ENCODE data around the gene STX3. TPM values are rescaled to one million over a fixed set of nuclear protein-coding genes. Genes with fewer than 3 reads are reported as not detected.

The STX3 gene
- total and polyA plus RNA-seq, 2 of the 13 experiments (the other 11 are each of a cell fraction or from before 2014, with no cell fraction given) = 16.5 to 24.0 TPM

- TF ChIP-seq DNMT3B (CRISPR knock-in tag; conservative IDR thresholded peaks at IDR 0.05) (no peak), ZNF496 (CRISPR knock-in tag; IDR thresholded peaks at IDR 0.05; ENCODE audit: insufficient replicate concordance) (no peak), ZNF709 (CRISPR knock-in tag; IDR thresholded peaks at IDR 0.05) (peak; percentile 59), HNF4A (CRISPR knock-in tag; IDR thresholded peaks at IDR 0.05) (peak; percentile 29; the same call in 1 of the 2 replicates), ESRRA (CRISPR knock-in tag; IDR thresholded peaks at IDR 0.05; ENCODE audit: low read depth) (peak; percentile 56), PHF8 (CRISPR knock-in tag; IDR thresholded peaks at IDR 0.05) (peak; percentile 85), MAFG (CRISPR knock-in tag; IDR thresholded peaks at IDR 0.05) (no peak), NONO (IDR thresholded peaks at IDR 0.05) (no peak), NONO (CRISPR knock-in tag; conservative IDR thresholded peaks at IDR 0.05) (peak; percentile 78), ZNF891 (CRISPR knock-in tag; IDR thresholded peaks at IDR 0.05) (peak; percentile 93), HNRNPLL (IDR thresholded peaks at IDR 0.05; ENCODE audit: low read depth, low read length, poor library complexity, severe bottlenecking) (peak; percentile 88), NAIF1 (CRISPR knock-in tag; IDR thresholded peaks at IDR 0.05; ENCODE audit: borderline replicate concordance) (peak; percentile 73; the same call in 1 of the 2 replicates), NR1H2 (CRISPR knock-in tag; IDR thresholded peaks at IDR 0.05; ENCODE audit: borderline replicate concordance, low read depth) (no peak), FOSL2 (CRISPR knock-in tag; IDR thresholded peaks at IDR 0.05) (peak; percentile 57; the same call in 1 of the 2 replicates), MTA1 (CRISPR knock-in tag; IDR thresholded peaks at IDR 0.05; ENCODE audit: borderline replicate concordance) (no peak; the same call in 1 of the 2 replicates), EZH2 (conservative IDR thresholded peaks at IDR 0.05; ENCODE audit: low read depth, low read length) (no peak), ATAD3A (CRISPR knock-in tag; IDR thresholded peaks at IDR 0.05) (no peak), SMARCC2 (IDR thresholded peaks at IDR 0.05) (no peak), CC2D1A (CRISPR knock-in tag; IDR thresholded peaks at IDR 0.05) (no peak), ZNF558 (CRISPR knock-in tag; IDR thresholded peaks at IDR 0.05; ENCODE audit: borderline replicate concordance) (peak; percentile 93; the same call in 1 of the 2 replicates)
- TF ChIP-seq, protein P1, sequence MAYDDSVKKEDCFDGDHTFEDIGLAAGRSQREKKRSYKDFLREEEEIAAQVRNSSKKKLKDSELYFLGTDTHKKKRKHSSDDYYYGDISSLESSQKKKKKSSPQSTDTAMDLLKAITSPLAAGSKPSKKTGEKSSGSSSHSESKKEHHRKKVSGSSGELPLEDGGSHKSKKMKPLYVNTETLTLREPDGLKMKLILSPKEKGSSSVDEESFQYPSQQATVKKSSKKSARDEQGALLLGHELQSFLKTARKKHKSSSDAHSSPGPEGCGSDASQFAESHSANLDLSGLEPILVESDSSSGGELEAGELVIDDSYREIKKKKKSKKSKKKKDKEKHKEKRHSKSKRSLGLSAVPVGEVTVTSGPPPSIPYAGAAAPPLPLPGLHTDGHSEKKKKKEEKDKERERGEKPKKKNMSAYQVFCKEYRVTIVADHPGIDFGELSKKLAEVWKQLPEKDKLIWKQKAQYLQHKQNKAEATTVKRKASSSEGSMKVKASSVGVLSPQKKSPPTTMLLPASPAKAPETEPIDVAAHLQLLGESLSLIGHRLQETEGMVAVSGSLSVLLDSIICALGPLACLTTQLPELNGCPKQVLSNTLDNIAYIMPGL (CRISPR knock-in tag; IDR thresholded peaks at IDR 0.05; ENCODE audit: borderline replicate concordance in 1 of 2, low read depth in 1 of 2) = peak; percentile 93 to 94; a peak in 3 of 4 replicates
- TF ChIP-seq, protein P2, sequence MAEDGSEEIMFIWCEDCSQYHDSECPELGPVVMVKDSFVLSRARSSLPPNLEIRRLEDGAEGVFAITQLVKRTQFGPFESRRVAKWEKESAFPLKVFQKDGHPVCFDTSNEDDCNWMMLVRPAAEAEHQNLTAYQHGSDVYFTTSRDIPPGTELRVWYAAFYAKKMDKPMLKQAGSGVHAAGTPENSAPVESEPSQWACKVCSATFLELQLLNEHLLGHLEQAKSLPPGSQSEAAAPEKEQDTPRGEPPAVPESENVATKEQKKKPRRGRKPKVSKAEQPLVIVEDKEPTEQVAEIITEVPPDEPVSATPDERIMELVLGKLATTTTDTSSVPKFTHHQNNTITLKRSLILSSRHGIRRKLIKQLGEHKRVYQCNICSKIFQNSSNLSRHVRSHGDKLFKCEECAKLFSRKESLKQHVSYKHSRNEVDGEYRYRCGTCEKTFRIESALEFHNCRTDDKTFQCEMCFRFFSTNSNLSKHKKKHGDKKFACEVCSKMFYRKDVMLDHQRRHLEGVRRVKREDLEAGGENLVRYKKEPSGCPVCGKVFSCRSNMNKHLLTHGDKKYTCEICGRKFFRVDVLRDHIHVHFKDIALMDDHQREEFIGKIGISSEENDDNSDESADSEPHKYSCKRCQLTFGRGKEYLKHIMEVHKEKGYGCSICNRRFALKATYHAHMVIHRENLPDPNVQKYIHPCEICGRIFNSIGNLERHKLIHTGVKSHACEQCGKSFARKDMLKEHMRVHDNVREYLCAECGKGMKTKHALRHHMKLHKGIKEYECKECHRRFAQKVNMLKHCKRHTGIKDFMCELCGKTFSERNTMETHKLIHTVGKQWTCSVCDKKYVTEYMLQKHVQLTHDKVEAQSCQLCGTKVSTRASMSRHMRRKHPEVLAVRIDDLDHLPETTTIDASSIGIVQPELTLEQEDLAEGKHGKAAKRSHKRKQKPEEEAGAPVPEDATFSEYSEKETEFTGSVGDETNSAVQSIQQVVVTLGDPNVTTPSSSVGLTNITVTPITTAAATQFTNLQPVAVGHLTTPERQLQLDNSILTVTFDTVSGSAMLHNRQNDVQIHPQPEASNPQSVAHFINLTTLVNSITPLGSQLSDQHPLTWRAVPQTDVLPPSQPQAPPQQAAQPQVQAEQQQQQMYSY (CRISPR knock-in tag; IDR thresholded peaks at IDR 0.05) = no peak
- TF ChIP-seq, protein P3, sequence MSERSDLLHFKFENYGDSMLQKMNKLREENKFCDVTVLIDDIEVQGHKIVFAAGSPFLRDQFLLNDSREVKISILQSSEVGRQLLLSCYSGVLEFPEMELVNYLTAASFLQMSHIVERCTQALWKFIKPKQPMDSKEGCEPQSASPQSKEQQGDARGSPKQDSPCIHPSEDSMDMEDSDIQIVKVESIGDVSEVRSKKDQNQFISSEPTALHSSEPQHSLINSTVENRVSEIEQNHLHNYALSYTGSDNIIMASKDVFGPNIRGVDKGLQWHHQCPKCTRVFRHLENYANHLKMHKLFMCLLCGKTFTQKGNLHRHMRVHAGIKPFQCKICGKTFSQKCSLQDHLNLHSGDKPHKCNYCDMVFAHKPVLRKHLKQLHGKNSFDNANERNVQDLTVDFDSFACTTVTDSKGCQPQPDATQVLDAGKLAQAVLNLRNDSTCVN (CRISPR knock-in tag; IDR thresholded peaks at IDR 0.05; ENCODE audit: borderline replicate concordance) = peak; percentile 44; the same call in 1 of the 2 replicates
These were observed 55.2 kb downstream of the STX3 start, which contains the start of gene MRPL16 (continued) for GRCh38 chr11:59810189-59810910.
